Stimulated activated naive CD8-positive, alpha-beta T cell treated with anti-CD3 and anti-CD28 coated beads, Interleukin-15, Interleukin-2, amounts not matched to agents 100 ng/mL and 50 ng/mL, for 24 hours (primary cell): ENCODE data around the gene WDFY3.

Experiments used
- H3K27ac Mint-ChIP-seq: one replicate; pipeline ENCODE4 v1.8.0; 2021; ENCODE audit warnings: mild to moderate bottlenecking, mixed read lengths
- H3K27me3 Mint-ChIP-seq: one replicate; pipeline ENCODE4 v1.8.0; 2021; ENCODE audit warnings: mixed read lengths
- H3K36me3 Mint-ChIP-seq: one replicate; pipeline ENCODE4 v1.8.0; 2021; ENCODE audit warnings: low read depth, mixed read lengths
- H3K4me1 Mint-ChIP-seq: one replicate; pipeline ENCODE4 v1.8.0; 2021; ENCODE audit warnings: low read depth, mixed read lengths
- H3K4me3 Mint-ChIP-seq: one replicate; pipeline ENCODE4 v1.8.0; 2021; ENCODE audit warnings: mild to moderate bottlenecking, mixed read lengths
- H3K9me3 Mint-ChIP-seq: one replicate; pipeline ENCODE4 v1.8.0; 2021; ENCODE audit warnings: mixed read lengths

The WDFY3 gene

GRCh38 chr4:84626673-84627072 is 339.8 kb downstream of the WDFY3 start:
- no peak overlapping the region for H3K4me3 Mint-ChIP-seq
- peaks cover 4% of the 10 kb centered on the region for H3K9me3 Mint-ChIP-seq
- no peak overlapping the region for H3K27ac Mint-ChIP-seq
- H3K27me3 Mint-ChIP-seq, result no peaks in the 10 kb centered on the region
- no peaks in the 10 kb centered on the region for H3K36me3 Mint-ChIP-seq
- no peaks in the 10 kb centered on the region for H3K4me1 Mint-ChIP-seq

DNA sequence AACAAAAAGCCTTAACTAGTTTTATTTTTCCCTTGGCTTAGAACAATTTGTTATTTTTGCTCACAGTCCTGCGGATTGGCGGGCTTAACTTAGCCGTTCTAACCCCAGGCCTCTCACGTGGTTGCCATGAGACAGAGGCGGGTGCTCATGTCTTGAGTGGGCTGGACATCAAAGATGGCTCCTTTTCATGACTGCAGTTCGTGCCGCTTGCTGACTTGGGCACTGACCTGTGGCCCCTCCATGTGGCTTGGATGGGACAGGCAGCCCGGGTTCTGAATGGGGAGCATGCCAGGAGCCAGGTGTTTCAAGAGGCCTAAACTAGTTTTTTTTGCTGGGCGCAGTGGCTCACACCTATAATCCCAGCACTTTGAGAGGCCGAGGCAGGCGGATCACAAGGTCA is 342.8 kb downstream of the WDFY3 start:
- Mint-ChIP-seq H3K36me3 (no peaks in the 10 kb centered on the region), H3K27ac (no peak overlapping the region), H3K27me3 (no peaks in the 10 kb centered on the region), H3K4me3 (no peak overlapping the region), H3K4me1 (no peaks in the 10 kb centered on the region), H3K9me3 (peaks cover 4% of the 10 kb centered on the region)

GRCh38 chr4:84622959-84623358 is 343.5 kb downstream of the WDFY3 start:
- H3K27ac Mint-ChIP-seq, result no peak overlapping the region
- H3K9me3 Mint-ChIP-seq, result peaks cover 4% of the 10 kb centered on the region
- no peaks in the 10 kb centered on the region for H3K27me3 Mint-ChIP-seq
- H3K36me3 Mint-ChIP-seq, result no peaks in the 10 kb centered on the region
- no peak overlapping the region for H3K4me3 Mint-ChIP-seq
- no peaks in the 10 kb centered on the region for H3K4me1 Mint-ChIP-seq
